Activated naive CD4-positive, alpha-beta T cell treated with anti-CD3 and anti-CD28 coated beads for 36 hours (primary cell): ENCODE results near the gene MOSMO. TPM values are rescaled to one million over a fixed set of nuclear protein-coding genes. Genes with fewer than 3 reads are reported as not detected.
"Not testable (repeated sequence)": the region's sequence is repeated elsewhere in the genome, so short reads cannot be mapped to it uniquely, and the experiment has no call there.

Experiments used
- CTCF ChIA-PET: fragments of 350-600 bp; sonication (Branson Sonifier 250); formaldehyde crosslinking; loops from one replicate; lab custom pipeline; 2021; ENCODE audit warnings: antibody characterized with exemption; lab: Charles Lee
- DNase-seq: peaks from one replicate; pipeline ENCODE4 v3.0.0-alpha.2; 2020
- H3K27ac Mint-ChIP-seq: one replicate; pipeline ENCODE4 v1.8.0; 2021; ENCODE audit warnings: mild to moderate bottlenecking, mixed read lengths
- H3K27me3 Mint-ChIP-seq: one replicate; pipeline ENCODE4 v1.8.0; 2021; ENCODE audit warnings: low read depth, mixed read lengths
- H3K36me3 Mint-ChIP-seq: one replicate; pipeline ENCODE4 v1.8.0; 2021; ENCODE audit warnings: low read depth, mixed read lengths
- H3K4me1 Mint-ChIP-seq: one replicate; pipeline ENCODE4 v1.8.0; 2021; ENCODE audit warnings: low read depth, mixed read lengths
- H3K4me3 Mint-ChIP-seq: one replicate; pipeline ENCODE4 v1.8.0; 2021; ENCODE audit warnings: mild to moderate bottlenecking, moderate library complexity, mixed read lengths
- H3K9me3 Mint-ChIP-seq: one replicate; pipeline ENCODE4 v1.8.0; 2021; ENCODE audit warnings: mixed read lengths
- intact Hi-C: fragments of 100-400 bp; cut with micrococcal nuclease; formaldehyde crosslinking; loops from one replicate; pipeline ENCODE4 v1.15.1; 2023
- total RNA-seq, 2 experiments: library from RNA; stranded (reverse); gene quantifications; one replicate each; pipeline ENCODE4 v1.2.3, GENCODE V29; 2021

The MOSMO gene
- total RNA-seq, 2 experiments from 2014 or later = 6.5 to 6.7 TPM

GRCh38 chr16:21987498-21987897, 20.4 kb upstream of the MOSMO start:
- no peak for DNase-seq
- CTCF ChIA-PET = no interaction called here
- Mint-ChIP-seq H3K9me3 (no peaks in the 10 kb centered on the region), H3K4me3 (no peak overlapping the region), H3K27me3 (no peaks in the 10 kb centered on the region), H3K36me3 (peaks cover 8% of the 10 kb centered on the region), H3K27ac (no peak overlapping the region), H3K4me1 (peaks cover 7% of the 10 kb centered on the region)
- intact Hi-C loops = no loop called here

GRCh38 chr16:21989133-21989532, 18.8 kb upstream of the MOSMO start:
- CTCF ChIA-PET = interaction anchor here (0.6 kb wide), 1 partner anchor 26 kb away, joined by 3 read pairs; no protein-coding TSS in a partner anchor
- intact Hi-C loops = no loop called here
- H3K27ac Mint-ChIP-seq = no peak overlapping the region
- no peak overlapping the region for H3K4me3 Mint-ChIP-seq
- H3K27me3 Mint-ChIP-seq = no peaks in the 10 kb centered on the region
- H3K36me3 Mint-ChIP-seq = peaks cover 2% of the 10 kb centered on the region
- peaks cover 7% of the 10 kb centered on the region for H3K4me1 Mint-ChIP-seq
- H3K9me3 Mint-ChIP-seq = no peaks in the 10 kb centered on the region
- DNase-seq = no peak

GRCh38 chr16:21989751-21990150, 18.2 kb upstream of the MOSMO start:
- CTCF ChIA-PET = interaction anchor here (0.6 to 1.7 kb wide), 6 partner anchors 10 to 117 kb away, joined by 3 to 14 read pairs (median 6); partner anchors contain the start of gene PDZD9
- Mint-ChIP-seq H3K9me3 (no peaks in the 10 kb centered on the region), H3K36me3 (peaks cover 2% of the 10 kb centered on the region), H3K4me1 (peaks cover 7% of the 10 kb centered on the region), H3K27ac (no peak overlapping the region), H3K4me3 (no peak overlapping the region), H3K27me3 (no peaks in the 10 kb centered on the region)
- intact Hi-C loops = no loop called here
- no peak for DNase-seq

- intact Hi-C loops = no loop called here
- CTCF ChIA-PET = interaction anchor here (0.6 to 2.1 kb wide), 9 partner anchors 10 to 1155 kb away, joined by 3 to 14 read pairs (median 5); partner anchors contain the start of gene PDZD9
- H3K9me3 Mint-ChIP-seq = no peaks in the 10 kb centered on the region
- H3K36me3 Mint-ChIP-seq = peaks cover 2% of the 10 kb centered on the region
- H3K27ac Mint-ChIP-seq = no peak overlapping the region
- H3K27me3 Mint-ChIP-seq = no peaks in the 10 kb centered on the region
- peaks cover 7% of the 10 kb centered on the region for H3K4me1 Mint-ChIP-seq
- DNase-seq = no peak
- H3K4me3 Mint-ChIP-seq = no peak overlapping the region
These were observed 17.4 kb upstream of the MOSMO start for GRCh38 chr16:21990381-21990944.

GRCh38 chr16:21991621-21992020, 16.3 kb upstream of the MOSMO start:
- H3K9me3 Mint-ChIP-seq = no peaks in the 10 kb centered on the region
- CTCF ChIA-PET = interaction anchor here (0.7 to 2.1 kb wide), 4 partner anchors 9 to 88 kb away, joined by 3 to 14 read pairs (median 6); partner anchors contain the start of gene PDZD9
- DNase-seq = no peak
- peaks cover 7% of the 10 kb centered on the region for H3K4me1 Mint-ChIP-seq
- peaks cover 2% of the 10 kb centered on the region for H3K36me3 Mint-ChIP-seq
- no peak overlapping the region for H3K27ac Mint-ChIP-seq
- intact Hi-C loops = no loop called here
- no peak overlapping the region for H3K4me3 Mint-ChIP-seq
- H3K27me3 Mint-ChIP-seq = no peaks in the 10 kb centered on the region

DNA sequence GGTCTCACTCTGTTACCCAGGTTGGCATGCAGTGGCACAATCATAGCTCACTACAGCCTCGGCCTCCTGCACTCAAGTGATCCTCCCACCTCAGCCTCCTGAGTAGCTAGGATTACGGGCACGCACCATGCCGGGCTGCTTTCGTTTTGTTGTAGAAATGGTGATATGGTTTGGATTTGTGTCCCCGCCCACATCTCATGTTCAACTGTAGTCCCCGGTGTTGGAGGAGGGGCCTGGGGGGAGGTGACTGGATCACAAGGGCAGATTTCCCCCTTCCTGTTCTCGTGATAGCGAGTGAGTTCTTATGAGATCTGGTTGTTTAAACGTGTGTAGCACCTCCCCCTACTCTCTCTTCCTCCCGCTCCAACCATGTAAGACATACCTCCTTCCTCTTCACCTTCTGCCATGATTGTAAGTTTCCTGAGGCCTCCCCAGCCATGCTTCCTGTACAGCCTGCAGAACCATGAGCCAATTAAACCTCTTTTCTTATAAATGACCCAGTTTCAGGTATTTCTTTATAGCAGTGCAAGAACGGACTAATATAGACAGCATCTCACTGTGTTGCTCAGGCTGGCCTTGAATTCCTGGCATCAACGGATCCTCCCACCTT, 12.9 kb upstream of the MOSMO start:
- DNase-seq = no peak
- Mint-ChIP-seq H3K9me3 (no peaks in the 10 kb centered on the region), H3K27ac (no peak overlapping the region), H3K4me1 (peaks cover 7% of the 10 kb centered on the region), H3K27me3 (no peaks in the 10 kb centered on the region), H3K36me3 (no peaks in the 10 kb centered on the region), H3K4me3 (no peak overlapping the region)
- CTCF ChIA-PET = interaction anchor here (0.6 to 2.0 kb wide), 2 partner anchors 83 to 107 kb away, joined by 3 to 8 read pairs; no protein-coding TSS in a partner anchor
- intact Hi-C loops = no loop called here

- CTCF ChIA-PET = interaction anchor here (0.7 to 17.2 kb wide), 5 partner anchors 11 to 192 kb away, joined by 3 to 308 read pairs (median 9); partner anchors contain the start of gene MOSMO
- H3K4me1 Mint-ChIP-seq = peaks cover 7% of the 10 kb centered on the region
- intact Hi-C loops = no loop called here
These were observed 10.8 kb upstream of the MOSMO start for GRCh38 chr16:21996923-21997696.

GRCh38 chr16:21997697-21998480, 10.0 kb upstream of the MOSMO start:
- intact Hi-C loops = no loop called here
- no peak overlapping the region for H3K4me3 Mint-ChIP-seq
- CTCF ChIA-PET = interaction anchor here (0.7 to 17.2 kb wide), 7 partner anchors 10 to 191 kb away, joined by 3 to 308 read pairs (median 6); partner anchors contain the start of gene MOSMO
- no peaks in the 10 kb centered on the region for H3K36me3 Mint-ChIP-seq
- no peak for DNase-seq
- no peak overlapping the region for H3K27ac Mint-ChIP-seq
- no peaks in the 10 kb centered on the region for H3K9me3 Mint-ChIP-seq
- peaks cover 7% of the 10 kb centered on the region for H3K4me1 Mint-ChIP-seq
- no peaks in the 10 kb centered on the region for H3K27me3 Mint-ChIP-seq

More at GRCh38 chr16:21996923-21997696, 10.8 kb upstream of the MOSMO start:
- H3K27ac Mint-ChIP-seq = peak overlapping the region; percentile 18
- no peak for DNase-seq
- no peaks in the 10 kb centered on the region for H3K9me3 Mint-ChIP-seq
- H3K4me3 Mint-ChIP-seq = no peak overlapping the region
- no peaks in the 10 kb centered on the region for H3K27me3 Mint-ChIP-seq
- H3K36me3 Mint-ChIP-seq = no peaks in the 10 kb centered on the region

- H3K4me1 Mint-ChIP-seq = peaks cover 7% of the 10 kb centered on the region
- CTCF ChIA-PET = interaction anchor here (0.6 to 17.2 kb wide), 14 partner anchors 10 to 299 kb away, joined by 3 to 308 read pairs (median 4); no protein-coding TSS in a partner anchor
These were observed 6.3 kb upstream of the MOSMO start for GRCh38 chr16:22001591-22001990.

DNA sequence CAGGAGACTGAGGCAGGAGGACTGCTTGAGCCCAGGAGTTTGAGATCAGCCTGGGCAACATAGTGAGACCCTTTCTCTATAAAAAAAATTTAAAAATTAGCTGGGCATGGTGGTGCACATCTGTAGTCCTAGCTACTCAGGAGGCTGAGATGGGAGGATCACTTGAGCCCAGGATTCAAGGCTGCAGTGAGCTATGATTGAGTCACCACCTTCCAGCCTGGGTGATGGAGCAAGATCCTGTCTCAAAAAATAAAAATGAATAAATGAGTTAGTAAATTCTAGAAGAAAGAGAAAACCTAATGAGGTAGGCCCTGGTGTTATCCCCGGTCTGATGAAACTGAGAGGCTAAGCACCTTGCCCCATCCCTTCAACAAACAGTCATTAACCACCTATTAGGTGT, 5.9 kb upstream of the MOSMO start:
- DNase-seq, intact Hi-C loops, H3K27ac Mint-ChIP-seq, H3K4me3 Mint-ChIP-seq, H3K36me3 Mint-ChIP-seq, H3K9me3 Mint-ChIP-seq, H3K27me3 Mint-ChIP-seq: not testable (repeated sequence)
- CTCF ChIA-PET = interaction anchor here (0.6 to 17.2 kb wide), 14 partner anchors 9 to 298 kb away, joined by 3 to 308 read pairs (median 4); no protein-coding TSS in a partner anchor
- peaks cover 12% of the 10 kb centered on the region for H3K4me1 Mint-ChIP-seq

More at GRCh38 chr16:22001591-22001990, 6.3 kb upstream of the MOSMO start:
- no peak overlapping the region for H3K27ac Mint-ChIP-seq
- intact Hi-C loops = loop anchor here (1.0 kb wide), 4 partner anchors 76 to 296 kb away; partner anchors contain the start of gene POLR3E
- no peak overlapping the region for H3K4me3 Mint-ChIP-seq
- no peaks in the 10 kb centered on the region for H3K9me3 Mint-ChIP-seq
- no peaks in the 10 kb centered on the region for H3K36me3 Mint-ChIP-seq
- no peak for DNase-seq
- H3K27me3 Mint-ChIP-seq = no peaks in the 10 kb centered on the region

DNA sequence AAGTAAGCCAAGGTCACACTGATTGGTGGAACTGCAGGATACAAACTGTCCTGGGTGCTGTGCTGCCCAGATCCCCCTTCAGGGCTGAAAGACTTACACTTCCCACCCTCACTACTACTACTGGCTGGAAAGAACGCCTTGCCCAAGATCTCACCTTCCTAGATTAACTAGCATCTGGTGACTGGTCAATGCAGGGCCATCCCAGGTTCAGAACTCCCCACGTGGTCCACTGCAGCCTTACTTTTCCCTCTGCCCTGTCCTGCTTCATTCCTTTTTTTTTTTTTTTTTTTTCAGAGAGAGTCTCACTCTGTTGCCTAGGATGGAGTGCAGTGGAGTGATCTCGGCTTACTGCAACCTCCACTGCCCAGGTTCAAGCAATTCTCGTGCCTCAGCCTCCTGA, 4.7 kb upstream of the MOSMO start:
- no peaks in the 10 kb centered on the region for H3K36me3 Mint-ChIP-seq

More for the DNA sequence above, 4.7 kb upstream of the MOSMO start:
- Mint-ChIP-seq H3K4me3 (no peak overlapping the region), H3K27me3 (no peaks in the 10 kb centered on the region), H3K27ac (no peak overlapping the region), H3K4me1 (peaks cover 16% of the 10 kb centered on the region), H3K9me3 (no peaks in the 10 kb centered on the region)
- no peak for DNase-seq
- CTCF ChIA-PET = interaction anchor here (1.8 to 17.2 kb wide), 3 partner anchors 75 to 186 kb away, joined by 7 to 308 read pairs (median 26); no protein-coding TSS in a partner anchor
- intact Hi-C loops = no loop called here
